ENCODE results near the gene TMEM267.

DNA sequence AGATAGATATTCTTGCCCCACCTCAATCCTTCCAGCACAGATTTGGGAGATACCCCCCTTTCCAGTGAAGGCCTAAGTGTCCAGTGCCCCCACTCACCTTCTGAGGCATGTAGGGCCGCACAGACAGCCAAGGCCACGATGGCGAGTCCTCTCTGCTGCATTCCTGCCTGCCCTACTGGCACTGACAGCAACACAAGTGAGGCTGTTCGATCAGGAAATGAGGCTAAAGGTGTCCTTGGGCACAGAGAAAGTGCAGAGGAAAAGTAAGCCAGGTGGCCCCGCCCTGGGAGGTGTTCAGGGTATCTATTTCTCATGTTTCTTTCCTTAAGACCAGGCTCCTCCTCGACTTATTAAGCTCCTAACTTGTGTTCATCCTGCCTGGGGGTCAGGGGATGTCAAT is 71.5 kb downstream of the TMEM267 start, which contains the start of gene CCL28:
- TF ChIP-seq ARNT (IDR thresholded peaks at IDR 0.05), result no peak
- no peak for TF ChIP-seq ELF4 (IDR thresholded peaks at IDR 0.05)
- TF ChIP-seq FOXK2 (IDR thresholded peaks at IDR 0.05), result no peak
- TF ChIP-seq SUZ12 (IDR thresholded peaks at IDR 0.05), result no peak
- no peak for TF ChIP-seq FOXM1 (IDR thresholded peaks at IDR 0.05; ENCODE audit: borderline replicate concordance)
- TF ChIP-seq HDGF (IDR thresholded peaks at IDR 0.05; ENCODE audit: borderline replicate concordance), result no peak
- no peak for TF ChIP-seq TARDBP (IDR thresholded peaks at IDR 0.05)
- no peak for TF ChIP-seq CTBP1 (IDR thresholded peaks at IDR 0.05; ENCODE audit: borderline replicate concordance)
